Measurements from ENCODE around the gene BANP.
"Not testable (repeated sequence)": the region's sequence is repeated elsewhere in the genome, so short reads cannot be mapped to it uniquely, and the experiment has no call there.

The BANP gene

GRCh38 chr16:88017587-88018101 lies 66.4 kb downstream of the BANP start:
- Histone ChIP-seq H3K9me3 (ENCODE audit: insufficient read depth, low read length, severe bottlenecking) (no peaks in the 10 kb centered on the region), H3K27me3 (ENCODE audit: insufficient read depth, low read length, poor library complexity) (no peaks in the 10 kb centered on the region), H3K4me3 (ENCODE audit: low read depth in 1 of 2, low read length in 2 of 2) (no peak overlapping the region), H4K20me1 (ENCODE audit: insufficient read depth, low read length) (peaks cover 16% of the 10 kb centered on the region), H3K9ac (ENCODE audit: low read depth, low read length) (no peak overlapping the region), H3K4me2 (ENCODE audit: insufficient read depth, low read length) (no peak overlapping the region), H3K27ac (ENCODE audit: low read length) (no peak overlapping the region), H3K36me3 (ENCODE audit: insufficient read depth, low read length) (peaks cover 69% of the 10 kb centered on the region), H3K79me2 (ENCODE audit: insufficient read depth, low read length) (peaks cover 4% of the 10 kb centered on the region; the same call in 1 of the 2 replicates), H2AFZ (ENCODE audit: low read depth, low read length) (no peak overlapping the region), H3K4me1 (ENCODE audit: insufficient read depth, low read length) (no peaks in the 10 kb centered on the region)
- TF ChIP-seq EZH2 (IDR thresholded peaks at IDR 0.05; ENCODE audit: borderline replicate concordance, low read depth, low read length, severe bottlenecking) (no peak), CTCF (IDR thresholded peaks at IDR 0.05; ENCODE audit: borderline replicate concordance, extremely low read depth, low read length, poor library complexity, severe bottlenecking) (no peak)
- ATAC-seq (ENCODE audit: insufficient read depth, low read depth) (no peak), DNase-seq (no peak)

- H4K20me1 ChIP-seq (ENCODE audit: insufficient read depth, low read length), result peaks cover 15% of the 10 kb centered on the region
- DNase-seq; H3K27me3 ChIP-seq (ENCODE audit: insufficient read depth, low read length, poor library complexity); ATAC-seq (ENCODE audit: insufficient read depth, low read depth); H3K4me2 ChIP-seq (ENCODE audit: insufficient read depth, low read length); H3K4me1 ChIP-seq (ENCODE audit: insufficient read depth, low read length); H3K79me2 ChIP-seq (ENCODE audit: insufficient read depth, low read length); H3K9me3 ChIP-seq (ENCODE audit: insufficient read depth, low read length, severe bottlenecking); H2AFZ ChIP-seq (ENCODE audit: low read depth, low read length); H3K27ac ChIP-seq (ENCODE audit: low read length); H3K9ac ChIP-seq (ENCODE audit: low read depth, low read length); H3K4me3 ChIP-seq (ENCODE audit: low read depth in 1 of 2, low read length in 2 of 2): not testable (repeated sequence)
- peaks cover 69% of the 10 kb centered on the region for H3K36me3 ChIP-seq (ENCODE audit: insufficient read depth, low read length)
These were observed 67.1 kb downstream of the BANP start for GRCh38 chr16:88018382-88018781.

GRCh38 chr16:88019041-88019820 lies 68.0 kb downstream of the BANP start:
- Histone ChIP-seq H4K20me1 (ENCODE audit: insufficient read depth, low read length) (peaks cover 10% of the 10 kb centered on the region), H3K36me3 (ENCODE audit: insufficient read depth, low read length) (peaks cover 67% of the 10 kb centered on the region)
- H3K4me3 ChIP-seq (ENCODE audit: low read depth in 1 of 2, low read length in 2 of 2); H3K79me2 ChIP-seq (ENCODE audit: insufficient read depth, low read length); H3K27ac ChIP-seq (ENCODE audit: low read length); H3K4me1 ChIP-seq (ENCODE audit: insufficient read depth, low read length); H3K4me2 ChIP-seq (ENCODE audit: insufficient read depth, low read length); DNase-seq; ATAC-seq (ENCODE audit: insufficient read depth, low read depth); H3K9me3 ChIP-seq (ENCODE audit: insufficient read depth, low read length, severe bottlenecking); H3K9ac ChIP-seq (ENCODE audit: low read depth, low read length); H2AFZ ChIP-seq (ENCODE audit: low read depth, low read length); H3K27me3 ChIP-seq (ENCODE audit: insufficient read depth, low read length, poor library complexity): not testable (repeated sequence)

GRCh38 chr16:88019821-88020515 lies 68.7 kb downstream of the BANP start:
- peaks cover 67% of the 10 kb centered on the region for H3K36me3 ChIP-seq (ENCODE audit: insufficient read depth, low read length)
- ATAC-seq (ENCODE audit: insufficient read depth, low read depth), result no peak
- peaks cover 4% of the 10 kb centered on the region; the same call in 1 of the 2 replicates for H3K79me2 ChIP-seq (ENCODE audit: insufficient read depth, low read length)
- H3K27ac ChIP-seq (ENCODE audit: low read length), result no peak overlapping the region
- no peaks in the 10 kb centered on the region for H3K27me3 ChIP-seq (ENCODE audit: insufficient read depth, low read length, poor library complexity)
- H3K4me3 ChIP-seq (ENCODE audit: low read depth in 1 of 2, low read length in 2 of 2), result no peak overlapping the region
- peaks cover 10% of the 10 kb centered on the region for H4K20me1 ChIP-seq (ENCODE audit: insufficient read depth, low read length)
- no peak overlapping the region for H2AFZ ChIP-seq (ENCODE audit: low read depth, low read length)
- H3K4me2 ChIP-seq (ENCODE audit: insufficient read depth, low read length), result no peak overlapping the region
- H3K9ac ChIP-seq (ENCODE audit: low read depth, low read length), result no peak overlapping the region
- no peak for DNase-seq
- TF ChIP-seq EZH2 (IDR thresholded peaks at IDR 0.05; ENCODE audit: borderline replicate concordance, low read depth, low read length, severe bottlenecking), result no peak
- no peak for TF ChIP-seq CTCF (IDR thresholded peaks at IDR 0.05; ENCODE audit: borderline replicate concordance, extremely low read depth, low read length, poor library complexity, severe bottlenecking)
- H3K9me3 ChIP-seq (ENCODE audit: insufficient read depth, low read length, severe bottlenecking), result no peaks in the 10 kb centered on the region
- no peaks in the 10 kb centered on the region for H3K4me1 ChIP-seq (ENCODE audit: insufficient read depth, low read length)
